Activated CD4-positive, alpha-beta T cell treated with anti-CD3 and anti-CD28 coated beads for 4 hours (primary cell): ENCODE data around the gene PLCB1.
"Not testable (repeated sequence)": the region's sequence is repeated elsewhere in the genome, so short reads cannot be mapped to it uniquely, and the experiment has no call there.

Source experiments
- DNase-seq, 2 donors: peaks; one replicate each; pipeline ENCODE4 v3.0.0-alpha.2; 2020

Gene PLCB1

DNA sequence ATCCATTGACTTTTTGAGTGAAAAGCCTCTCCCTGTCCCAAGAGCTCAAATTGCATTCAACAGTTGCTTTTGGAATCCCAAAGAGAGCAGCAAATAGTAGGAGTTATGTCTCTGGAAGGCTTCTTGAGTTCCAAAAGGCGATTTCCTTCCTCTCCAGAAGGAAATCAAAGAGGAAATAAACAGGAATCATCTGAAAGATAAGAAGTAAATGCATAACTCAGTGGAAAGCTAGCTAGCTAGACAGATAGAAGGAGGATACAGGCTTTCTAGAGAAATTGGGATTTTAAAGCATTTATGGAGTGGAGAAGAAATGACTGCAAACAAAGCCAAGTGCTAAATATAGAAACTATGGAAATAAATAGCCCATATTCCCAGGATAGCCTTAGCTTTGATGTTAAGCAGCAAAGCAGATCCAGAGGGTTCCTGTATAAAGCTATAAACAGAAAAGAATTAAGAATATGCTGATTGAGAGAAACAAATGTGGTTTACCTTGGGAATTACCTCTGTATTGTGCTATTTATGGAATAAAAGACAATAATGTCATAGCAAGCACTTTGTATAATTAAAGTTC, 214.7 kb downstream of the PLCB1 start:
- DNase-seq: no peak

DNA sequence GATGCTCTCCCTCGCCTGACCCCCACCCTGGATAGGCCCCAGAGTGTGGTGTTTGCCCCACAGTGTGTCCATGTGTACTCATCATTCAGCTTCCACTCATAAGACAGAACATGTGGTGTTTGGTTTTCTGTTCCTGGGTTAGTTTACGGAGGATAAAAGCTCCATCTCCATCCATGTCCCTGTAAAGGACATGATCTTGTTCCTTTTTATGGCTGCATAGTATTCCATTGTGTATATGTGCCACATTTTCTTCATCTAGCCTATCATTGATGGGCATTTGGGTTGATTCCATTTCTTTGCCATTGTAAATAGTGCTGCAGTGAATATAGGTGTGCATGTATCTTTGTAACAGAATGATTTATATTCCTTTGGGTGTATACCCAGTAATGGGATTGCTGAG, 218.2 kb downstream of the PLCB1 start:
- not testable (repeated sequence) for DNase-seq

DNA sequence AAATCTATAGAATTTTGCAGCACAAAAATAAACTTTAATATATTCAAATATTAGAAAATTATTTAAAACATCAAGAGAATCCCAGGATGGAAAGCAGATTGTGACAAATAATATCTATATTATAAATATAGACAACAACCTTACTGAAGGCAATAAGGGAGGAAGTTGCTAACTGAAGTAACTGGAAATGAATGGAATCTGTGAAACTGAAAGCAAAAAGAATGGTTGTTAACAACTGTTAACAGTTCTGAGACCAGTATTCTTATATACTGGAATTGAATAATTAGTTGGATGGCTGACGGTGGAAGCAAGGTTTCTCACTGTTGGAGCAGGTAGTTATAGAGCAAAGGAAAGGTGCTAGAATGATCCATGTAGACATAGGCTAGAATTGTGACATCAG, 220.4 kb downstream of the PLCB1 start:
- DNase-seq: no peak

DNA sequence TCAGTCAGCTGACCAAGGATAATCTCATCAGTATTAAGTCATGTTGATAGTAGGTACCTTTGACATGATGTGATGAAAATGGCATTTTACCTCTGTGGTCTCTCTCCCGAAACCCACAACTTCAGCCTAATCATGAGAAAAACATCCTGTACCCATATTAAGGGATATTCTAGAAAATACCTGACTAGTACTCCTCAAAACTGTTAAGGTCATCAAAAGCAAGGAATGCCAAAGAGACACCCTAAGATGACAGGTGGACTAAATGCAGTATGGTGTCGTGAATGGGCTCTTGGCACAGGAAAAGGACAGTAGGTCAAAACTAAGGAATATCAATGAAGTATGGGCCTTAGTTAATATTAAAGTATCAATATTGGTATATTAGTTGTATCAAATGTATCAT, 221.4 kb downstream of the PLCB1 start:
- DNase-seq: no peak

DNA sequence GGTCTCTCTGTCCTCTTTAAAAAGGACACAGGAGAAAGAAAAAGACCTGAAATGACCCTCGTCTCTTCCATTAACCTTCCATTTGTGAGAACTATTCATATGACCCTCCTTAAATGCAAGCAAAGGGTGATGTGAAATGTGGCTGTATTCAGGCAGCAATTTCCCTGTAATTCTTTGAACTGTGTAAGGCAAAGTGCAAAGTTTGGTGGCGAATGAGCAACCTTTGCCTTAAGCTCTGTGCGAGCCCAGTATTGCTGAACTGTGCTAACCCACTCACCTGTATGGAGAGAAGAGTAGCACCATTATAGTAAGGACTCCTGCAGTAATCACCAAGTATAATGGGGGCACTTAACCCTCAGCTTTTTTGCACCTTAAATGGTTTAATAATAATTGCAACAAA, 223.4 kb downstream of the PLCB1 start:
- DNase-seq: no peak

DNA sequence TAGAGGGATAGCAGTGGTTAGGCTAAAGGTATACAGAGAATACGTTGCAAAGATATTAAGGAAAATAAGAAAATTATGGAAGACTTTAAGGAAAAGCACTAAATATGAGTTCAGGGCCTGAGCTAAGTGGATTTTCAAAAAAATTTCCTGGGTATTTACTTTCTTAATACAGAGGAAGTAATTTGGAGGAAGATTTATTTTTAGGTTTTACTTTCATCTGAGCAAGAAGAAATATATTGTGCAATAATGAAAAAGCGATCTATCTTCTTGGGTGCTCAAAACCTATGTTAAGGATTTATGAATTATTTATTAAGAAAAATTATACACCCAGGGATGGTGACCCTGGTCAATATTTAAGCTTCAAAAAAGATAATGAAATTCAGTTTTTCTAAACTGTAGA, 224.7 kb downstream of the PLCB1 start:
- DNase-seq: no peak

DNA sequence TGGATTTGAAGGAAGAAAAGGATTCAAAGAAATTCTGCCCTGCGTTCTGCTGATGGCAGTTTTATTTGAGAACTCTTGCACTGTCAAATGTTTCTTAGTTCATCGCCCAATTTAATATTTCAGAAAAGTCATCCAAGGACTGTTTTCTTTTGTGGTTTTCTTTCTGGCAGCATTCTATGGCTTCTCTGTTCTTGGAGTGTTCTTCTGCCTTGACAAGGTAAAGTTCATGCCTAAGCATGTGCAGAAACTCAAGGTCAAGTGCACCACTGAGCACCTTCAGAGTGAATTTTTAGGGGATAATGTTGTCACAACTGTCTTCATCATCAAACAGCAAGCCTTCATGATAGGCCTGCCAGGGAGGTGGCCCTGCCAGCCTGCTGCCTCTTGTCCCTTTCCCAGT, 225.6 kb downstream of the PLCB1 start:
- no peak for DNase-seq

DNA sequence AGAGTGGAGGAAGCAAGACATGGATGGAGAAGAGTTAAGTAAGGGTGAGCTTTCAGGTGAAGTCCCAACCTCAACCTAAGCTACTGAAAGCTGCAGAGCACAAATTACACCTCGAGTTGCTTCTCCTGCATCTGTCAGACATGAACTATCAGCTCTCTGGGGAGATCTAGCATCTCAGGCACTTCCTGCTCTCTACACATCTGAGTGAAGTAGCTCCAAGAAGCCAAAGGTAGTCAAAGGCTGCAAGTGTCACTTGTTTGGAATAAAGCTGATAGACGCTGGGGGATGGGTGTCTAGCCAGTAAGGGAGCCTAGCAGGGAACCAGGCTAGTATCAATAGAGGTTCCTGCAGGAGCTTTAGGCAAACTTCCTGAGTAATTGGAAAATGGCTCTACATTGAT, 228.0 kb downstream of the PLCB1 start:
- no peak for DNase-seq

DNA sequence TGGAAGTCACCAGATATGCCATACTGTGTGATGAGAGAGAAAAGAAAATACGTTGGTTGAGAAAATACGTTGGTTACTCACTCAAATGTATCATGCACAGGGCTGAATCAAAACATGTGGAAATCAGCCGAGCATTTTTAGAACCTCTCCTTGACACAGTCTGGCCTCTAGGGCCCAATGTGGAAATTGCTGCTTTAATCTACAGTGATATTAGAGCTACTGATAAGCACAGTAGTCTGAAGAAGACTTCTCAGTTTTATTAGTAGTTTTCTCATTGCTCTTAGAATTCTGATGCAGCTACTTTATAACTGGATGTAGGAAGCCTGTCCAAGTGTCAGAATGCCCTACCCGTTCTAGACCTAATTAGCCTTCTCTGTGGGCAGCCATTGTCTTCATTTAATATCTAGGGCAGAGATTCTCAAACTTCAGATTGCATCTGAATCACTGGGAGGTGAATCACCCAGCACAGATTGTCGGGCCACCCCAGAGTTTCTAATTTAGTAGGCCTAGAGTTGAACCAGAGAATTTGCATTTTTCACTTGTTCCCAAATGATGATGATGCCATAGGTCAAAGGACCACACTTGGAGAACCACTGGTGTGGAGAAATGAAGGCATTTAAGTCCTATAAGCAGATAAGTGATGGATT, 229.1 kb downstream of the PLCB1 start:
- no peak for DNase-seq

DNA sequence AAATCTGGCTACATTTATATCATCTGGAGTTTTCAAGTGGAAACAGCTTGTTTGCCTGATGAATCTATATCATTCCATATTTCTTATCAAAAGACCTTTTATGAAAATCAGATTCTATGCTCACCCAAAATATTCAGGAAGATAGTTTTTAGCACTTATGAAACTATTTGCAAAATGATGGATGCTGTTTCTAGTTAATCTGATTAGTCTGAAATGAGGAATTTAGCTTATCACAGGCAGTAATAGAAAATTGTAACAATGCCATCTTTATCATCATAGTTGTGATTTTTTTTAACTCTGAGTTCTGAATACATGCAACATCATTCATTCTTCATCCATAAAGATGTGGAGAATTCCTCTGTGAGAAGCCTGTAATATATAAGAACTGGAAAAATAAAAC, 229.7 kb downstream of the PLCB1 start:
- DNase-seq: no peak

DNA sequence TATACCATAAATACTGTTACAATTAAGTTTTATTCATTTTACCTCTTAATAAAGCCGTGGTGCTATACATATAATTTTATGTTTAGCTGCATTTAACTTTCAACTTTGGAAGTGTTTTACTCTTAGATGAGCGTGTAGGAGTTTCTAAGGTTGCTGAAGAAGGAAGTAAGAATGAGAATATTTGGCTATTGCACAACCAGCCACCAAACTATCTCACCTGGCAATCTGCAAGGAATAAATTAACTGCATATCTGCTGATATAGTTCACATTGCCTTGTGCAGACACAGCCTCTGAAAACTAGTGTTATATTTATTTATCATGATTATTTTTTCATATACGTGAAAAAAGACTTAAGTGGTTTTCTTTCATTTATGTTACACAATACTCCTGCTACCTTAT, 230.4 kb downstream of the PLCB1 start:
- DNase-seq: no peak

DNA sequence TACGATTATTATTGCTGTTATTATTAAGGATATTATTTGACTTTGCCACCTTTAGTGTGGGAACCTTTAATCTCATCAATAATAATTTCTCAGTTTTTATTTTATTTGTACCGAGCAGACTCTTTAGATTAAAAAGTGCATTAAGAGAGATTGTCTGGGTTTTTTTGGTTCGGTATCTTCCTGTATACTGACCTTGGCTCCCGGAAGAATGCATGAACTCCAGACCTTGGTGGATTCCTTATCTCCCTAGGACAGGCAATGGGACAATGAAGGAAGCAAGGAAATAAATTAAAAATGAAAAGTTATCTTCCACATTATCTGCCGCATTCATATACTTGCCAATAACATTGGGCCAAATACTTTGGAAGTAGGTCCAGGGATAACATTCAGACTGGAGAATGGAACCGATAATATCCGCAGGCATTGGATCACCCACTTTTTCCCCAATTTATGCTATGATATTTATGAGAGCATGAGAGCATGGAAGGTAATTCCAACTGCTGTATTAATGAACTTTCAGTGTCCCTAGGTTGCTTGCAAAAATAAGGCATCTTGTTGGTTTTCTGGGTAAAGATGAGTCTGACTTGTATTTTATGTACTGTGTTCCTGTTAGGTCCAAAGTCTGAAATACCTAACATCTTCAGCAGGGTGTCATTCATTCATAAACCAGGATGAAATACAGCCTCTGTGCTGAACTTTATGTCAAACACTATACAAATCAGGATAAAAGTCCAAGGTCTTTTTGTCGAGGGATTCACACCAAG, 232.1 kb downstream of the PLCB1 start:
- no peak for DNase-seq

DNA sequence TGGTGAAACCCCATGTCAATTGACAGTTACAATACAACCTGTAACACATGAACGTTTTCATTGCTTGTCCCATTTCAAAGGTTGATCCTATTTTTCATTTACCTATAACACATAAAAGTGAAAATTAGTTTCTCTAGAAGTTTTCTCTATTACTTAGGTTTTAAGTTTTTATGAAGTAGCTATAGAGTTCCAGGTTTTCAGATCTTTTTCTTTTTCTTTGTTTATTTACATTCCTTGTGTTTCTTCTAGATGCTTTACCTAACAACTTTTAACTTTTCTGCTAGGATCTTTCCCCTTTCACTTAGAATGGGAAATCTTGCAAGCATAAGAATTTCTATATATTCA, 232.6 kb downstream of the PLCB1 start:
- no peak for DNase-seq

DNA sequence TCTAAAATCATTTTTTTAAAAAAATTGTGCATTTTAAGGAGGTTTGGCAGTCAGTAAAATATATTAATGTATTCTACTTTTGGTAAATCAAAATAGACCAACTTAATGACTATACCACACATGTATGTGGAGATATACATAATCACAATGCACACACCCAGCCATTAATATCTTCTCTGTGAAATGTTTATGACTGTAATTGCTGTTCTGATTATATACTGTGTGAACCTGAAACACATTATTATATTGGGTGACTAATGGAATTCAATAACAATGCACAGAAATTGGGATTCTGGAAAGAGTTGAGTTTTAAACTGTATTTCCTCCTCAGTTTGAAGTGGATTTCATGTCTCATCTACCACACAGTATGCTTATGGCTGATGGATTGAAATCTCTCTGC, 233.6 kb downstream of the PLCB1 start:
- no peak for DNase-seq

DNA sequence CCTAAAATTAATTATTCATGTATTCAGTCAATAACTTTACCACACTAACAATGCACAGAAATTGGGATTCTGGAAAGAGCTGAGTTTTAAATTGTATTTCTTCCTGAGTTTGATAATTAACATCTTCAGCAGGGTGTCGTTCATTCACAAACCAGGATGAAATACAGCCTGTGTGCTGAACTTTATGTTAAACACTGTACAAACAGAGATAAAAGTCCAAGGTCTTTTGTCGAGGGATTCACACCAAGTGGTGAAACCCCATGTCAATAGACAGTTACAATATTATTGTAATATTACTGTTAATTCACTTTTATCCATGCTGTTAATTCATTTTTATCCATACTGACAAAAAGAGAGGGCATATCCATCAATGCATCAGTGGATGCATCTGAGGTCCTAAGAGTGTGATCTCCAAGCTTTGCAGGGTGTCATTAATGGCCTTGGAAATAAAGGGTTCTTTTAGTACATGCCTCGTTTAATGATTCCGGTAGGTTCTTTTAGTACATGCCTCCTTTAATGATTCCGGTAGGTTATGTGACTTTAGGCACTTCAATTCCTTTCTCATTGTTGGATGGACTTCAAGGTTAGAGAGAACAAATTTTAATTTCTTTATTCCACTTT, 234.3 kb downstream of the PLCB1 start:
- no peak for DNase-seq

DNA sequence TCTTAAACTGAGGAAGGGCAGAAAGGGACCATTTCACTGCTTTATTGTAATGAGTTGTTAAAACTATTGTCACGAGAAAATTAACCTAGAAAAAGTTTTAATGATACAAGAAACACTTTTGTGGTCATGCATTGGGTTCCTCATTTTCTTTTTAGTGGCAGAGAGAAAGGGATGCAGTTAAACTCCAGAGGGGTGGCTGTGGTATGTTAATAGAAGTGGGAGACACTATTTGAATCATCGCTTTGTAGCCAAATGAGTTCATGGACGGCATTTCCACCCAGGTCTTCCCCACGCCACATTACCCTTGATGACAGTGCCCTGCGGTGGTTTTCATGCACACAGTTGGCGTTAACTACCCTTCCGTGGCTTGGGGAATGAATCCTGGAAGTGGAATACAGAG, 235.6 kb downstream of the PLCB1 start:
- no peak for DNase-seq

DNA sequence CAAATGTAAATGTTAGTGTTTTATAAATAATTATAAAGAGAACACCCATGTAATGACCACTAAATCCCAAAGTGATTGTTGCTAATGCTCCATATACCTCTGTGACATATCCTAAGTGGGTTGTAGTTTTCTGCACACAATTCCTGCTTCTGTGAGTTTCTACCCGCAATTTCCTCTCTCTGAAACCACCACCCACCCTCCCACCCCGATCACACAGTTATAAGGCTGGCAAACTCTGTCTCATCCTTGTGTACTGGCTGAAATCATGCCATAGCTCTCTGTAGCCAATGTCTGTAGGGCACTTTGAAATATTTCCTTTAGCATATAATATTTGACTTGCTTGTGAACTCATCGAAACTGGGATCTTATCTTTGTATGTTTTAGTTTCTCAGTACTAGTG, 236.6 kb downstream of the PLCB1 start:
- DNase-seq: no peak

DNA sequence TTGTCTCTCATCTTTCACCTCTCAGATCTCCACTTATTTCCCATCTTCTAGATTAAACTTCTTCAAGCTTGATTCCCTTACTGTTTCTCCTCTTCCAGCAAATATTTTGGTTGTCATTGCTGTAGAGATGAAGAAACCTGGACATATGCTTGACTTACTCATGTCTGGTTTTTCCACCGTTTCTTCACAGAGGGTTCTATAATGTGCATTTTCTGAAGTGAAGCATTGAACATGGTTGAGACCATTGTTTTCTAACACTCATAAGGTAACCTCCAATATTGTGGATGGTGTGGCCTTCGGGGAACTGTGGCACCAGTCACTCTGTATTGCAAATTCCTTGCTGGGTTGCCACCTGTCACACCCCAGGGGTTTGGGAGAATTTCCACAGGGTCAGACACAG, 237.2 kb downstream of the PLCB1 start:
- no peak for DNase-seq

DNA sequence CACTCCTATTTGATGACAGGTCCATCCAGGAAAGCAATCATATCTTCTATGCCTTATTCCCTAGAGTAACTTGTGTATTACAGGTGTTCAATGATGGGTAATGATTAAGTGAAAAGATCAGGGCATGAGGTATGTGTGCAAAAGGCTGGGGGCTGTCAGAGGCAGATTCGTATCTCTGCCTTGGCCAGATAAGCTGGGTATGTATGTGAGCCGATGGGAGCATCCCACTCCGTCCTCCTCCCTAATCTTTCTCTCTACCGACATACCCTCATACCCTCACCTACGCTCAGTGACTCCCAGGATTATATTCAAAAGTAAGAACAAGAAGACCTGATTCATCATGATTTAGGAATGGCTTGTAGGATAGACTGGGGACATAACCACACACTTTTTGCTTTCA, 238.7 kb downstream of the PLCB1 start:
- DNase-seq: no peak

DNA sequence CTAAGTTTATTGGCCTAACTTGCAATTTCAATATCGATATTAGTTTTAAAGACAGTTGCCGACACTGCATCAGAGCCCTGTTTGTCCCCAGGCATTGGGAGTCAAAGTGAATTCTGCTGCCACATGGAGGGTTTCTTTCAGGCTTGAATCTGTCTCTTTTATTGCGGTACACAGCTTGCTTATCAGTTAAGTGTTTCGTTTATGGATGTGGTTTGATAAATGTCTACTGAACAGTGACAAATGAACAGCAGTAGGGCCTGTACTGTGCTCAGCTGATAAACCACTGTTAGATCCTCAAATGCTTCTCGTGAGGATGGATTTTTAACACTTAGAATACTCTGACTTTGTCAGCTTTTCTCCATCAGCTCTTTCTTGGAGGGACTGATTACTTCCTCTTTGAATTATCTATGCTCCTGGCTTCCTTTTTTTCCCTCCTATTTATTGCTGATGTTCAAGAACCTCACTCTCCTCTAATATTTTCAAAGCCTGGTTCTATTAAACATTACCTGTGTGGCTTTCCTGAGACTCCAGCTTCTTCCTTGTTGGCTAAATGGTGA, 240.8 kb downstream of the PLCB1 start:
- DNase-seq: no peak

DNA sequence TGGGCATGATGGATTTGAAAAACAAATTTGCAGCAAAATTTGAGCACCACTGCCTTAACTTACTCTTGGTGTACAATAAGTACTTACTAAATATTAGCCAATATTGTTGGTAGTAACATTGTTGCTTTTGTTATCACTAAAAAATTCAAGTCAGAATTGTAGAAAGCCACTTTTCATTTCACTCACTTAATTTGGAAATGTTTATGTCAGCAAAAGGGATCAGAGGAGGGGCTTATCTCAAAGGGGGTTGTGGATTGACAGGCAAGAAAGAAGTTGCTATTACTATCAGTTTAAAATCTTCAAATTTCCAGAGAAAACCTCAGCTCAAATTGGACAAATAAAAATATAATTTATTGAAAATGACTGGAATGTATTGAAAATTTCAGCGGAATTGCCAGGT, 241.5 kb downstream of the PLCB1 start:
- DNase-seq: no peak

DNA sequence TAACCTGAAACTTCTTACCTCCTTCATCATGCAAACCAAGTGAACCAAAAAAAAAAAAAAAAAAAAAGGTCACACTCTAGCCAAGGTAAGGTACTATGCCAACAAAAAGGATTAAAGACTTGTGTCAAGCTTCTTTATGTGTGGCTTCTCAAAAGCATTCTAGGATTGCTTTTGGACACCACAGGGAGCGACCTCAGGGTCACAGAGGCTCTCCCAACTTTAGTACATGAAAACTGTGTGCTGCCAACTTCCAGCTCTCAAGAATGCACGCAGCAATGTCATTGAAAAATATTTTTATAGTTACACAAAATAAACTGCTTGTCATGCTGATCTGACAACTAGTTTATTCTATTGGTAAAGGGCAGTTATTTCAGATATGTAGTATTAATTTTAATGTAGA, 243.8 kb downstream of the PLCB1 start:
- no peak for DNase-seq

DNA sequence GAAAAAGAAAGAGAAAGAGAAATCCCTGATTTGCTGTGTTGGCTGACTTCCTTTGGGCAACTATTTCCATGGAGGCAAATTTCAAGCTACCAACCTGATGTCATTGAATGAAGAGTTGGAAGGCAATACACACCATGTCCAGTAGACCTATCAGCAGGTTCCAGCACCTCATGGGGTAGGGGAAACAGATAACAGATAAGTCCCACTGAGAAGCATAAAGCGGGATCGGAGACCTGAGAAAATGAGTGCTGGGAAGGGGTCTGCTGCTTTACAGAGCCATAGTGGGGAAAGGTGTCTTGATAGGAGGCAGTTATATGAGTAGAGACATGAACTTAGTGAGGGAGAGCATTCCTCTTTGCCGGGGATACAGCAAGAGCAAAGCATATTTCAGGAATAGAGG, 244.9 kb downstream of the PLCB1 start:
- no peak for DNase-seq

DNA sequence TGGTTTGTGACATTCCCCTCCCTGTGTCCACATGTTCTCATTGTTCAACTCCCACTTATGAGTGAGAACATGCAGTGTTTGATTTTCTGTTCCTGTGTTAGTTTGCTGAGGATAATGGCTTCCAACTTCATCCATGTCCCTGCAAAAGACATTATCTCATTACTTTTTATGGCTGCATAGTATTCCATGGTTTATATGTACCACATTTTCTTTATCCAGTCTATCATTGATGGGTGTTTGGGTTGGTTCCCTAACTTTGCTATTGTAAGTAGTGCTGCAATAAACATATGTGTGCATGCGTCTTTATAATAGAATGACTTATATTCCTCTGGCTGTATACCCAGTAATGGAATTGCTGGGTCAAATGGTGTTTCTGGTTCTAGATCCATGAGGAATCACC, 247.1 kb downstream of the PLCB1 start:
- not testable (repeated sequence) for DNase-seq
